ENCODE results near the gene HLA-DPB1. TPM values are rescaled to one million over a fixed set of nuclear protein-coding genes. Genes with fewer than 3 reads are reported as not detected.

HLA-DPB1 gene
- total and polyA plus RNA-seq, 12 donors, result 10.8 to 521 (median 120) TPM

DNA sequence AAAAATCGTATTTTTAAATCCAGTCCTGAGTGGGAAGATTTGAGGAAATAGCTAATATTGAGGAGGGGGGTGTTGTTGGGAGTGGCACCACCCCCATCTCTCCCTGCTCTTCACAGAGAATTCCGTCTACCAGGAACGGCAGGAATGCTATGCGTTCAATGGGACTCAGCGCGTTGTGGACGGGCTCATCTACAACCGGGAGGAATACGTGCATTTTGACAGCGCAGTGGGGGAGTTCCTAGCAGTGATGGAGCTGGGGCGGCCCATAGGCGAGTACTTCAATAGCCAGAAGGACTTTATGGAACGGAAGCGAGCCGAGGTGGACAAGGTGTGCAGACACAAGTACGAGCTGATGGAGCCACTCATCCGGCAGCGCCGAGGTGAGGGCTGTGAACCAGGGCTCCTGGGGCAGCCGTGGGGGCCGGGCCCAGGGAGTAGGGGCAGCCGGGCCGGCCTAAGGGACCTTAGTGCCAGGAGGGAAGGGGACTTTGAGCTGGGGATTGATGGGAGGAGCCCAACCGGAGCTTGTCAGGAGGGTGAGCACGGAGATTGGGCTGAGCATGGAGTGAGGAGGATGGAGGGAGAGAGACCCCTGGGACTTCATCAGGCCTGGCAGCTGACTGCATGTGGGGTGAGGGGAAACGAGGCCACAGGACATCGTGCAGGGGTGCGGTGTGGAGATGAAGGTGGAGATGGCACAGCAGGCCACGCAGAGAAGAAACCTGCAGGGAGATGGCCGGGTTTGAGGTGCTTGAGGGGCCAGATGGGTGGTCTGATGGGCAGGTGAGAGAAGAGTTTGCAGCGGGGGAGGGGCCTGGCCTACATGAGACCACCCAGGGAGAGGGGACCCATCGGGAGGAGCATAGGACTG is 41.3 kb downstream of the HLA-DPB1 start:
- H3K27ac ChIP-seq, result no peak overlapping the region
- 7 to 12% (median 9%) methylated on average over 23 to 32 of the region's 32 CpGs for WGBS, 4 donors
- no peak overlapping the region for H3K4me3 ChIP-seq
- no peaks in the 10 kb centered on the region for H3K4me1 ChIP-seq (replicated peaks in 1 of 2)
- H3K9me3 ChIP-seq (replicated peaks in 1 of 3), result no peaks in the 10 kb centered on the region
- H3K36me3 ChIP-seq (replicated peaks in 1 of 2), result no peaks in the 10 kb centered on the region
- DNase-seq, result no peak
- peaks cover 18% of the 10 kb centered on the region for H3K27me3 ChIP-seq
- intact Hi-C loops (cut with DNase I), result loop anchor here in 1 of 2 donors (10.0 kb wide), 1 partner anchor 128 kb away; no protein-coding TSS in a partner anchor
- no peak for TF ChIP-seq POLR2A (IDR thresholded peaks at IDR 0.05)
- TF ChIP-seq, protein P1, sequence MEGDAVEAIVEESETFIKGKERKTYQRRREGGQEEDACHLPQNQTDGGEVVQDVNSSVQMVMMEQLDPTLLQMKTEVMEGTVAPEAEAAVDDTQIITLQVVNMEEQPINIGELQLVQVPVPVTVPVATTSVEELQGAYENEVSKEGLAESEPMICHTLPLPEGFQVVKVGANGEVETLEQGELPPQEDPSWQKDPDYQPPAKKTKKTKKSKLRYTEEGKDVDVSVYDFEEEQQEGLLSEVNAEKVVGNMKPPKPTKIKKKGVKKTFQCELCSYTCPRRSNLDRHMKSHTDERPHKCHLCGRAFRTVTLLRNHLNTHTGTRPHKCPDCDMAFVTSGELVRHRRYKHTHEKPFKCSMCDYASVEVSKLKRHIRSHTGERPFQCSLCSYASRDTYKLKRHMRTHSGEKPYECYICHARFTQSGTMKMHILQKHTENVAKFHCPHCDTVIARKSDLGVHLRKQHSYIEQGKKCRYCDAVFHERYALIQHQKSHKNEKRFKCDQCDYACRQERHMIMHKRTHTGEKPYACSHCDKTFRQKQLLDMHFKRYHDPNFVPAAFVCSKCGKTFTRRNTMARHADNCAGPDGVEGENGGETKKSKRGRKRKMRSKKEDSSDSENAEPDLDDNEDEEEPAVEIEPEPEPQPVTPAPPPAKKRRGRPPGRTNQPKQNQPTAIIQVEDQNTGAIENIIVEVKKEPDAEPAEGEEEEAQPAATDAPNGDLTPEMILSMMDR (IDR thresholded peaks at IDR 0.05), result no peak

DNA sequence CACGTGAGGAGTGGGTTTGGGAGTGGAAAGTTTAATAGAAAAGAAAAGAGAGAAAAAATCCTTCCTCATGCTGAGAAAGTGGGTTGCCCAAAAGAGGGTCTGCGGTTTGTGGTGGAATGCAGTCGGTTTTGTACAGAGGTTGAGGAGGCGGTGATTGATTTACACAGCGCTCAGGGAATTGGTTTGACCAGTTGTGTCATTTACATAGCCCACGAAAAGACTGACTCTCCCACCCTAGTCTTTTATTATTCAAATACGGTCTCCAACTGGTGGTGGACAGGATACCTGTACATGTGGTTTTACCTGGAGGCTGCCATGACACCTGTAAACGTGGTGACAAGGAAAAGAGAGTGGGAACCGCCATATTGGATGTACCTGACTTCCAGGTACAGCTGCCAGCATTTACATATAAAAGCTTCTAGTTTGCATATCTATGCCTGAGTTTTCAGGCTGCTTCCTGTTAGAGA is 42.1 kb downstream of the HLA-DPB1 start:
- Histone ChIP-seq H3K27me3 (peaks cover 18% of the 10 kb centered on the region), H3K4me1 (replicated peaks in 1 of 2) (no peaks in the 10 kb centered on the region), H3K36me3 (replicated peaks in 1 of 2) (no peaks in the 10 kb centered on the region), H3K9me3 (replicated peaks in 1 of 3) (no peaks in the 10 kb centered on the region), H3K27ac (no peak overlapping the region), H3K4me3 (no peak overlapping the region)
- 11 to 18% (median 12%) methylated on average over 9 of the region's 9 CpGs for WGBS, 4 donors
- no peak for DNase-seq
- intact Hi-C loops (cut with DNase I), result loop anchor here in 1 of 2 donors (10.0 kb wide), 1 partner anchor 127 kb away; no protein-coding TSS in a partner anchor
- no peak for TF ChIP-seq POLR2A (IDR thresholded peaks at IDR 0.05)
- TF ChIP-seq, protein P1 (IDR thresholded peaks at IDR 0.05), result no peak

DNA sequence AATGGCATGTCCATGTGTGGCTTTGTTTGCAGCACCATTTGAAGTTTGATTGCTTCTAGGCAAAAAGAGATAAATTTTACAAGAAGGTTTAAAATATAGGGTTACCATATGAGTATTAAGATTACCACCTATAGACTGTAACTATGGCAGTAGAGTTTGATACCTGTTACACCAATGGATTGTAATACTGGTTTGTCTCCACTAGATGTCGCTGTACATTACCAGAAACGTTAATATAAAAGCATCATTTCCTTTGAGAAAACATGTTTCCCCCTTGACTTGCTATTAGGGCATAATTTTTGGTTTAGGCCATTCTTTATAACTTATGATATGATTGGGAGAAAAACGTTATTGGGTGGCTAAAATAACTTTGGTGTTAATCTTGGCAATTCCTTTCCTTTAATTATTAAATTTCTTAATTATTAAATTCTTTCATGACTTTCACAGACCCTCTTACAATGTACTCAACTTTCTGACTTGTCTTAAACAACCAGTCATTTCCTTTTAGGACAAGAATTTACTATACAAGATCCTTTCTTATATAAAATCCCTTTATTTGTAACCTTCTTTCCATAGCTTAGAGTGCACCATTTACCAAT is 42.8 kb downstream of the HLA-DPB1 start:
- intact Hi-C loops (cut with DNase I), result loop anchor here in 1 of 2 donors (10.0 kb wide), 1 partner anchor 126 kb away; no protein-coding TSS in a partner anchor
- TF ChIP-seq, protein P1 (IDR thresholded peaks at IDR 0.05), result peak; percentile 78 to 92 (median 87)
- TF ChIP-seq POLR2A (IDR thresholded peaks at IDR 0.05), result no peak
- Histone ChIP-seq H3K27ac (no peak overlapping the region), H3K4me1 (replicated peaks in 1 of 2) (no peaks in the 10 kb centered on the region), H3K9me3 (replicated peaks in 1 of 3) (no peaks in the 10 kb centered on the region), H3K36me3 (replicated peaks in 1 of 2) (no peaks in the 10 kb centered on the region), H3K27me3 (peaks cover 18% of the 10 kb centered on the region), H3K4me3 (no peak overlapping the region)
- DNase-seq, result no peak
- 0% methylated on average over 3 of the region's 3 CpGs for WGBS, 4 donors

DNA sequence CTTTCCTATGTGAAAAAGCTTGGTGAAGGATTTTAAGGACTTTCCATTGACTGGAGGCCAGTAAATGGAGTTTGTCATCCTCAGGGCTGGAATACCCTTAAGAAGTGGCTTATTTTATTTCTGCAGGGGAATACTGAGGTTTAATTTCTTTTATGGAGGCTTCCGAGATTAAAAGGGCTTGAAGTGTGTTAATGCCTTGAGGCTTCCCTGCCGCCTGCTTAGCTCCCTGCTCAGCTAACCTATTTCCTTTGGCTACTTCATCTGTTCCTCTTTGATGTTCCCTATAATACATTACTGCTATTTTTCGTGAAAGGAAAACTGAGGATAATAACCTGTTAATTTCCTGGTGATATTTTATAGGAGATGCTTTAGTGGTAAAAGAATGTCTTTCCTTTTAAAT is 44.2 kb downstream of the HLA-DPB1 start:
- Histone ChIP-seq H3K27me3 (peaks cover 18% of the 10 kb centered on the region), H3K27ac (no peak overlapping the region), H3K4me3 (no peak overlapping the region), H3K4me1 (replicated peaks in 1 of 2) (no peaks in the 10 kb centered on the region), H3K36me3 (replicated peaks in 1 of 2) (no peaks in the 10 kb centered on the region), H3K9me3 (replicated peaks in 1 of 3) (no peaks in the 10 kb centered on the region)
- 45 to 59% (median 51%) methylated on average over 3 of the region's 3 CpGs for WGBS, 4 donors
- intact Hi-C loops (cut with DNase I), result no loop called here
- TF ChIP-seq, protein P1 (IDR thresholded peaks at IDR 0.05), result no peak
- no peak for TF ChIP-seq POLR2A (IDR thresholded peaks at IDR 0.05)
- DNase-seq, result no peak
